Activated CD4-positive, alpha-beta T cell treated with anti-CD3 and anti-CD28 coated beads, Interleukin-2, amount 50 U/mL, for 16 hours (primary cell): ENCODE data around the gene HBQ1.
"Not testable (repeated sequence)": the region's sequence is repeated elsewhere in the genome, so short reads cannot be mapped to it uniquely, and the experiment has no call there.

Experiments
- DNase-seq: peaks from one replicate; pipeline ENCODE4 v3.0.0-alpha.2; 2020

Gene HBQ1

DNA sequence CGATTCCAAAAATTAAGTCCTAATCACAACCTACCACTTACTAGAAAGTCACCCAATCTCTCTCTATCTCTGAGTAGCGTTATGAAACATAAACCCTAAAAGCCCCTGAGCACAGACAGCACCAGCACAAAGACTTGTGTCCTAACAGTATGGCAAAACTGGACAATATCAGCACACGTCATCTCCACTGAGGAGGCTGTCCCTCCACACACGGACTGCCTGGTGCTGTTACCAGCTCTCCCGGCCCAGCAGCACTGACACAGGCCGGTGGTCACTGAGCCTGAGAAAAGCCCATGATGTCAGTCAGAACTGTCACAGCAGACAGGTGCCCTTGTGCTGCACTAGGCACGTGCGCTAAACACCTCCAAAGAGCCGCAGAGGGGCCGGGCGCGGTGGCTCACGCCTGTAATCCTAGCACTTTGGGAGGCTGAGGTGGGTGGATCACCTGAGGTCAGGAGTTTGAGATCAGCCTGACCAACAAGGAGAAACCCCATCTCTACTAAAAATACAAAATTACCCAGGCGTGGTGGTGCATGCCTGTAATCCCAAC lies 31.4 kb downstream of the HBQ1 start:
- DNase-seq: not testable (repeated sequence)

DNA sequence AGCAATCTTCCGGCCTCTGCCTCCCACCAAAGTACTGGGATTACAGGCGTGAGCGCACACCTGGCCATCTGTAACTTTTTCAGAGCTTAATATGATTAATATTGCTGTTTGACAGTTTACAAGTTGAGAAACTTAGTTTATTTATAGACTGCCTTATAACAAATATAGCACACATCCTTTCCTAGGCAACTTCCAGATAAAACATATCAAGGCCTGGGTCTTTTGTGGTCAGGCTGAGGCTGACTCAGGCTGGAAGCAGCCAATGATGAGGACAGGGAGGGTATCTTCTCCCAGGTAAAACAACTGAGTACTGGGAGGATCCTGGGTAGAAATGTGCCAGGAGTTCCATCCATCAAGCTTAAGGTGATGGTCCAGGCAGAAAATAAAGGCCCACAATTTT lies 32.7 kb downstream of the HBQ1 start:
- no peak for DNase-seq

DNA sequence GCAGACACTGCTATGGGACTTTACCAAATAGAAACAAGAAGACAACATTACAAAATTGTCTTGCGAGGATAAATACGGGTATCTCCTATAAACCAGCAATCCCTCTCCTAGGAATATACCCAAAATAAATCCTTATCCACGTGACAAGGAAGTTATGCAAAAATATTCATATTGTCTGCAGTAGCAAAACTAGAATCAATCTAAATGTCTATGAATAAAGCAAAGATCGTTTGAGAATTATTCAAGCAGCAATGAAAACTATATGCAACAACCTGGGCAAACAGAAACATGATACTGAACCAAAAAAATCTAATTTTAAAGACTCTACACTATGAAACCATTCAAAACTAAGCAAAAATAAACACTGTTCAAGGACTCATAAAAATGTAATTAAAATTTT lies 39.8 kb downstream of the HBQ1 start:
- DNase-seq: no peak

DNA sequence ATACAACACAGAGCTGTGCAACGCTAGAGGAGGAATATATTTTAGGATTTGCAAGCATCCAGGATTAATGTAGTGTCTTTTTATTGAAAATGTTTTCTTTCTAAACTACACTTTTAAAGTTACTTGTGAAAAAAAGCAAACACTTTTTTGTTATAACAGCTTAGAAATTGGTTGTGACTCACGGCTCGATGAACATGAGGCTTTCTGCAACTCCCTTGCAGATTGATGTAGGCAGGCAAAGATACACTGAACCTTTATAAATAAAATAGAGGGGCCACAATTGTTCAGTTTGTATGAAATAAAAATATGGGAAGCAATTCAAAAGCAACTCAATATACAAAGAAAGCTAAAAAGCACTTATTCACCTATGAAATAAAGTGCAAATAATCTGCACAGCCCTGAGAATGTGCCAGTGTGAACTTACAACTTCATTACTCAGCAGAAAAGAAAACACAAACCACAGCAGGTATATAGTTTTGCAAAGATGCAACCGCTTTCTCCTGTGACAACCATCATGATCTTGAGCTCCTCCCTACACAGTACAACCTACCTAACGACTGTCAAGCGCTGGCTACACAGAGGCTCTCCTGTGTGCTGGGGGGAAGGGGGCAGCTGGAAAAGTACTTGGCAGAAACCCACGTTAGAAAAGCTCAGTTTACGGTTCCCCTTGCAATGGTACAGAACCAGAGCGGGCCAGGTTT lies 48.0 kb downstream of the HBQ1 start:
- DNase-seq: peak; percentile 34

DNA sequence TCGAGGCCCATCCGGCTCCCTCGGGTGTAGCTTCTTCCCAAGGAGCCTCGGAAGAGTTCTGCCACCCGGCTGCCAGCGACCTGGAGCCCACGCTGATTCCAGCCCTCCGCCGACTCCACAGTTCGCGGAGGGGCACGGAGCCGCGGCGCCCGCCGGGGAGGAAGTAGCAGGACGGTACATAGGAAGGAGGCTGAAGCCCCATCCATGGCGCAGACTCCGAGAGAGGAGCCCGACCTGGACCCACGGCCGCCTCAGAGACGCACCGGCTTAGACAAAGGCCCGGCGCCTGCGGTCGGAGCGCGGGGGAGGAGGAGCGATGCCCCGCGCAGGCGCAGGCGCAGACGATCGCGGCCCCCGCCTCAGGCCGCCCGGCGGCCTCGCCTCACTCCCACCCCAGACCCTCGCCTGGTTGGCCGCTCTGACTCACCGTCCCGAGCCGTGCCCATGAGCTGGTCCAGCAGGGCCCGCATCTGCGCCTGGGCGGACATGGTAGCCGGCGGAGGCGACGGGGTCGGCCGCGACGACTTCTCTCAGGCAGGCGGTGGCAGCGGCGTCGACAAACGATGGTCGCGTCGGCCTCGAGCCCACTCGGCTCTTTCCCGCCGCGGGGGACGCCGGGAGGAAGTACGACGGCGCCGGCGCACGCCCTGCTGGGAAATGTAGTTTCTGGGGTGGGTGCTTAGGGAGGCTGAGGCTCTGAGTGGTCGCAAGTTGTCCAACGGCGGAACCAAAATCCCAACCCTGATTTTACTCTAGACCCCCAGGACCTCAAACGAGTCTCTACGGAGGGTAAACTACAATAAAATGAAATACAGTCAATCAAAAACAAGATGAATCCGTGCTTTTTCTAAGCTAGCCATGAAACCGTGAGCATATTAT lies 48.8 kb downstream of the HBQ1 start, which contains the start of gene LUC7L:
TSS of gene LUC7L (minus strand) at position 598 of the 879 bp plus-strand sequence. CDS start at position 488, 110 bp downstream.
- peak; percentile 87 for DNase-seq

DNA sequence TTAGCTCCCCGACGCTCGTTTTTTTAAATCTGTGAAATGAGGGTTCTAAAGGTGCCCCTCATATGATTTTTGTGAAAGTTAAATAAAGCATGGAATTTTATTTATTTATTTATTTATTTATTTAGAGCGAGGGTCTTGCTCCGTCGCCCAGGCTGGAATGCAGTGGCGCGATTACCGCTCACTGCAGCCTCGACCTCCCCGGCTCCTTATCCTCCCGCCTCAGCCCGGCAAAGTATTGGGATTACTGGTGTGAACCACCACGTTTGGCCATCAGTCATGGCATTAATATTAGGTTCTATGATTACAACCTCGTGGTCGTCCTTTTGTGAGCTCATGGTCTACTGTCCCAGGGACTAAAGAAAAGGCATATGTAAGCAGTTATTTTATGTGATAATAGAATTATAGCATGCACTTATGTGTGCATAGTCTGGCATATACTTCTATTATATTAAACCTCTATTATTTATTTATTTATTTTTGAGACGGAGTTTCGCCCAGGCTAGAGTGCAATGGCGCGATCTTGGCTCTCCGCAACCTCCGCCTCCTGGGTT lies 49.5 kb downstream of the HBQ1 start:
- no peak for DNase-seq

DNA sequence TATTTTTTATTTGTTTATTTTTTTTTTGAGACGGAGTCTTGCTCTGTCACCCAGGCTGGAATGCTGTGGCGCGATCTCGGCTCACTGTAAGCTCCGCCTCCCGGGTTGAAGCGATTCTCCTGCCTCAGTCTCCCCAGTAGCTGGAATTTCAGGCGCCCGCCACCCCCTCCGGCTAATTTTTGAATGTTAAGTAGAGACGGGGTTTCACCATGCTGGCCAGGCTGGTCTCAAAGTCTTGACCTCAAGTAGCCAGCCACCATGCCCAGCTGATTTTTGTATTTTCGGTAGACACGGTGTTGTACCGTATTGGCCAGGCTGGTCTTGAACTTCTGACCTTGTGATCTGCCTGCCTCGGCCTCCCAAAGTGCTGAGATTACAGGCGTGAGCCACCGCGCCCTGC lies 50.1 kb downstream of the HBQ1 start:
- DNase-seq: not testable (repeated sequence)
